A673 (cell line): ENCODE data around the gene PLD4. TPM values are rescaled to one million over a fixed set of nuclear protein-coding genes. Genes with fewer than 3 reads are reported as not detected.
"Not testable (repeated sequence)": the region's sequence is repeated elsewhere in the genome, so short reads cannot be mapped to it uniquely, and the experiment has no call there.

Experiments
- BruUV-seq: library from RNA; stranded (reverse); fragments of 400-500 nt; replicated peaks from 2 replicates; lab custom pipeline; 2021; lab: Mats Ljungman, UMichigan
- CTCF ChIA-PET: fragments of 300-600 bp; sonication (Branson Sonifier 250); formaldehyde crosslinking; loops from one replicate; lab custom pipeline; 2022; ENCODE audit warnings: antibody characterized with exemption; lab: Charles Lee
- POLR2A ChIA-PET: fragments of 300-600 bp; sonication (Branson Sonifier 250); formaldehyde crosslinking; loops from one replicate; lab custom pipeline; 2022; ENCODE audit warnings: antibody characterized with exemption; ENCODE audit not compliant: low non-redundant PET; lab: Charles Lee
- DNase-seq: peaks from one replicate; pipeline ENCODE4 v3.0.0-alpha.2; 2015; ENCODE audit warnings: low spot score
- H3K27ac ChIP-seq: fragments of 200-600 bp; sonication (generic); 2 replicates; pipeline ENCODE4 v1.5.1; 2016; ENCODE audit warnings: mixed run types, low read depth, mild to moderate bottlenecking, mixed read lengths, antibody characterized with exemption, low read length; ENCODE audit not compliant: poor library complexity, severe bottlenecking
- H3K27me3 ChIP-seq: fragments of 200-600 bp; sonication (generic); replicated peaks from 2 replicates; pipeline ENCODE4 v1.6.1; 2017; ENCODE audit warnings: mixed run types, low read depth, mild to moderate bottlenecking, mixed read lengths, antibody characterized with exemption, low read length; ENCODE audit not compliant: insufficient read depth, poor library complexity
- H3K36me3 ChIP-seq: fragments of 200-600 bp; sonication (generic); 2 replicates; pipeline ENCODE4 v1.6.1; 2016; ENCODE audit warnings: mixed run types, mild to moderate bottlenecking, mixed read lengths, antibody characterized with exemption, low read length; ENCODE audit not compliant: insufficient read depth, poor library complexity, severe bottlenecking
- H3K4me1 ChIP-seq: fragments of 200-600 bp; sonication (generic); 2 replicates; pipeline ENCODE4 v1.6.1; 2017; ENCODE audit warnings: mixed run types, mild to moderate bottlenecking, mixed read lengths, antibody characterized with exemption, low read length; ENCODE audit not compliant: insufficient read depth, poor library complexity, severe bottlenecking
- H3K4me3 ChIP-seq: fragments of 200-600 bp; sonication (generic); 2 replicates; pipeline ENCODE4 v1.5.1; 2016; ENCODE audit warnings: low read depth, mixed run types, mild to moderate bottlenecking, mixed read lengths, low read length; ENCODE audit not compliant: poor library complexity, severe bottlenecking
- H3K9me3 ChIP-seq: fragments of 200-600 bp; sonication (generic); 2 replicates; pipeline ENCODE4 v1.6.1; 2016; ENCODE audit warnings: mixed run types, low read depth, mild to moderate bottlenecking, mixed read lengths, antibody characterized with exemption, low read length; ENCODE audit not compliant: poor library complexity, severe bottlenecking
- EZH2 ChIP-seq: fragments of 200-600 bp; sonication (generic); IDR thresholded peaks from 2 replicates; pipeline ENCODE4 v1.6.1; 2017; ENCODE audit warnings: borderline replicate concordance, low read depth, mild to moderate bottlenecking, mixed read lengths, antibody characterized with exemption, low read length; ENCODE audit not compliant: poor library complexity, severe bottlenecking
- intact Hi-C: fragments of 100-400 bp; cut with micrococcal nuclease; formaldehyde crosslinking; loops from one replicate; pipeline ENCODE4 v1.10.0; 2022; ENCODE audit not compliant: unreplicated experiment
- total RNA-seq: library from RNA; stranded (reverse); gene quantifications from 2 replicates; pipeline ENCODE4 v1.2.3, GENCODE V29; 2021
- TF ChIP-seq, protein P1 (sequence below): fragments of 300-800, 200-600 bp; sonication (generic); conservative IDR thresholded peaks from 2 replicates; pipeline ENCODE4 v1.5.1; 2017; ENCODE audit warnings: low read depth, mild to moderate bottlenecking, antibody characterized with exemption, low read length, moderate library complexity, mixed read lengths

Gene PLD4
- total RNA-seq, 1 experiment from 2014 or later, result not detected

DNA sequence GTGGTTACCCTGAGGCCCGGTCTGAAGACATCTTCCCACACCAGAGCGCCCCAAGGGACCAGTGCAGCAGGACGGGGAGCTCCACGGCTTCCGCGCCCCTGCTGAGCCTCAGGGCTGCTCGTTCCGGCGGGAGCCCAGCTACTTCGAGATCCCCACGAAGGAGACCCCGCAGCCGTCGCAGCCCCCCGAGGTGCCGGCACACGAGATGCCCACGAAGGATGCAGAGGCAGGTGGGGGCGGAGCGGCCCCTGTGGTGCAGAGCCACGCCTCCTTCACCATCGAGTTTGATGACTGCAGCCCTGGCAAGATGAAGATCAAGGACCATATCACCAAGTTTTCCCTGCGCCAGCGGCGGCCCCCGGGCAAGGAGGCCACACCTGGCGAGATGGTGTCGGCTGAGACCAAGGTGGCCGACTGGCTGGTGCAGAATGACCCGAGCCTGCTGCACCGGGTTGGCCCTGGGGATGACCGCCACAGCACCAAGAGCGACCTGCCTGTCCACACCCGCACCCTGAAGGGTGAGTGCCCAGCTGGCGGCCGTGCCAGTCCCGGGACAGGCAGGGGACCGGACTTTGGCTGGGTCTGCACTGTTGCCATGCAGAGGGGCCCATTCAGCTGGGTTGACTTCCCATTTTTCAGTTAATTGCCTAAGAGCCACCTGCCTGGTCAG, 41.6 kb upstream of the PLD4 start:
- POLR2A ChIA-PET, result no interaction called here
- Histone ChIP-seq H3K4me1 (no peaks in the 10 kb centered on the region), H3K27me3 (no peaks in the 10 kb centered on the region), H3K36me3 (no peaks in the 10 kb centered on the region), H3K27ac (no peak overlapping the region), H3K4me3 (no peak overlapping the region), H3K9me3 (no peaks in the 10 kb centered on the region)
- TF ChIP-seq EZH2, result no peak
- TF ChIP-seq, protein P1, sequence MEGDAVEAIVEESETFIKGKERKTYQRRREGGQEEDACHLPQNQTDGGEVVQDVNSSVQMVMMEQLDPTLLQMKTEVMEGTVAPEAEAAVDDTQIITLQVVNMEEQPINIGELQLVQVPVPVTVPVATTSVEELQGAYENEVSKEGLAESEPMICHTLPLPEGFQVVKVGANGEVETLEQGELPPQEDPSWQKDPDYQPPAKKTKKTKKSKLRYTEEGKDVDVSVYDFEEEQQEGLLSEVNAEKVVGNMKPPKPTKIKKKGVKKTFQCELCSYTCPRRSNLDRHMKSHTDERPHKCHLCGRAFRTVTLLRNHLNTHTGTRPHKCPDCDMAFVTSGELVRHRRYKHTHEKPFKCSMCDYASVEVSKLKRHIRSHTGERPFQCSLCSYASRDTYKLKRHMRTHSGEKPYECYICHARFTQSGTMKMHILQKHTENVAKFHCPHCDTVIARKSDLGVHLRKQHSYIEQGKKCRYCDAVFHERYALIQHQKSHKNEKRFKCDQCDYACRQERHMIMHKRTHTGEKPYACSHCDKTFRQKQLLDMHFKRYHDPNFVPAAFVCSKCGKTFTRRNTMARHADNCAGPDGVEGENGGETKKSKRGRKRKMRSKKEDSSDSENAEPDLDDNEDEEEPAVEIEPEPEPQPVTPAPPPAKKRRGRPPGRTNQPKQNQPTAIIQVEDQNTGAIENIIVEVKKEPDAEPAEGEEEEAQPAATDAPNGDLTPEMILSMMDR, result no peak
- no TSS peak for BruUV-seq
- DNase-seq, result no peak
- CTCF ChIA-PET, result interaction anchor here (0.6 kb wide), 1 partner anchor 207 kb away, joined by 4 read pairs; no protein-coding TSS in a partner anchor
- intact Hi-C loops, result no loop called here

DNA sequence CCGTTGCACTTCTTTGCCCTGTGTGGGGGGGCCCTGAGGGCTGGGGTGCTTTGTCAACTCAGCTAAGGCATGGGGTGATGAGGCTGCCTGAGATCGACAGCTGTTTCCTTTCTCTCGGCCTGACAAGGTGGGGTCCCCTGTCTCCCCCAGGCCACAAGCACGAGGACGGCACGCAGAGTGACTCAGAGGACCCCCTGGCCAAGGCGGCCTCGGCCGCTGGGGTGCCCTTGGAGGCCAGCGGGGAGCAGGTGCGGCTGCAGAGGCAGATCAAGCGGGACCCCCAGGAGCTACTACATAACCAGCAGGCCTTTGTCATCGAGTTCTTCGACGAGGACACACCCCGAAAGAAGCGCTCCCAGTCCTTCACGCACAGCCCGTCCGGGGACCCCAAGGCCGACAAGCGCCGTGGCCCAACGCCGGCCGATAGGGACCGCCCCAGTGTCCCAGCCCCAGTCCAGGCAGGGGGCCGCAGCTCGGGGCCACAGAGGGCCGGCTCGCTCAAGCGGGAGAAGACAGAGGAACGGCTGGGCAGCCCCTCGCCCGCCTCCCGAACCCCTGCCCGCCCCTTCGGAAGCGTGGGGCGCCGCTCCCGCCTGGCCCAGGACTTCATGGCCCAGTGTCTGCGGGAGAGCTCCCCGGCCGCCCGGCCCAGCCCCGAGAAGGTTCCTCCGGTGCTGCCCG, 40.9 kb upstream of the PLD4 start:
- no peak overlapping the region for H3K27ac ChIP-seq
- ChIA-PET POLR2A (no interaction called here), CTCF (no interaction called here)
- no peaks in the 10 kb centered on the region for H3K27me3 ChIP-seq
- TF ChIP-seq, protein P1, result no peak
- no peak for TF ChIP-seq EZH2
- H3K4me1 ChIP-seq, result no peaks in the 10 kb centered on the region
- H3K36me3 ChIP-seq, result no peaks in the 10 kb centered on the region
- DNase-seq, result no peak
- H3K4me3 ChIP-seq, result no peak overlapping the region
- no peaks in the 10 kb centered on the region for H3K9me3 ChIP-seq
- no TSS peak for BruUV-seq
- intact Hi-C loops, result no loop called here

GRCh38 chr14:104884381-104884780, 40.3 kb upstream of the PLD4 start:
- POLR2A ChIA-PET, H3K36me3 ChIP-seq, H3K4me1 ChIP-seq, H3K27ac ChIP-seq, H3K4me3 ChIP-seq, BruUV-seq, DNase-seq, intact Hi-C loops, CTCF ChIA-PET, H3K27me3 ChIP-seq, H3K9me3 ChIP-seq: not testable (repeated sequence)
